ENCODE results near the gene SASH1. TPM values are rescaled to one million over a fixed set of nuclear protein-coding genes. Genes with fewer than 3 reads are reported as not detected.

The SASH1 gene
- total and polyA plus RNA-seq, 9 of the 15 experiments (the other 6 are each of a cell fraction or from before 2014, with no cell fraction given) = 0.35 to 3.5 (median 1.6) TPM

- ChIA-PET POLR2A (no interaction called here), CTCF (ENCODE audit: low intra/inter-chr PET ratio) (no interaction called here)
- peaks cover 13 to 49% of the 10 kb centered on the region in 2 experiments for H3K27me3 ChIP-seq (ENCODE audit: control insufficient read depth in 2 of 2, insufficient read depth in 2 of 2, low read length in 2 of 2)
- no peak overlapping the region for H2AFZ ChIP-seq (ENCODE audit: low read depth, low read length)
- no peaks in the 10 kb centered on the region for H3K4me1 ChIP-seq (replicated peaks in 1 of 2; ENCODE audit: control insufficient read depth in 2 of 2, insufficient read depth in 2 of 2, low read length in 2 of 2)
- no peaks in the 10 kb centered on the region for H3K9me1 ChIP-seq (ENCODE audit: control insufficient read depth, insufficient read depth, low read length)
- no TSS peak for BruUV-seq (replicated peaks)
- H3K27ac ChIP-seq (ENCODE audit: extremely low read depth, low read depth, low read length) = no peak overlapping the region
- intact Hi-C loops (cut with micrococcal nuclease) = no loop called here
- no peak overlapping the region for H3K4me3 ChIP-seq
- no peak overlapping the region for H3K9ac ChIP-seq (ENCODE audit: insufficient read depth in 1 of 2, low read depth in 2 of 2, low read length in 2 of 2)
- in situ Hi-C loops (cut with MboI) = no loop called here
- no peaks in the 10 kb centered on the region for H3K36me3 ChIP-seq (ENCODE audit: control insufficient read depth, insufficient read depth, low read length)
- FAIRE-seq (no peak), DNase-seq (ENCODE audit: extremely low read depth in 1 of 4, low spot score in 3 of 4) (no peak), ATAC-seq (no peak)
- 10% methylated on average over 2 of the region's 2 CpGs for WGBS (ENCODE audit: insufficient coverage, low coverage, missing lambda C conversion rate)
- no peaks in the 10 kb centered on the region for H3K9me3 ChIP-seq (replicated peaks; ENCODE audit: control insufficient read depth, insufficient read depth, low read depth, low read length)
- H3K4me2 ChIP-seq (ENCODE audit: insufficient read depth, low read length) = no peak overlapping the region
- TF ChIP-seq NFXL1 (CRISPR knock-in tag; IDR thresholded peaks at IDR 0.05) = no peak
- TF ChIP-seq GMEB1 (CRISPR knock-in tag; IDR thresholded peaks at IDR 0.05) = no peak
- no peak for TF ChIP-seq NFYB (IDR thresholded peaks at IDR 0.05; ENCODE audit: extremely low read depth, insufficient read length)
- no peak for TF ChIP-seq TARDBP (IDR thresholded peaks at IDR 0.05)
- TF ChIP-seq ZNF165 (CRISPR knock-in tag; IDR thresholded peaks at IDR 0.05; ENCODE audit: borderline replicate concordance) = no peak
- no peak for TF ChIP-seq HNRNPK (IDR thresholded peaks at IDR 0.05; ENCODE audit: low read depth, low read length, poor library complexity, severe bottlenecking)
- TF ChIP-seq ZNF695 (CRISPR knock-in tag; IDR thresholded peaks at IDR 0.05) = no peak
- TF ChIP-seq SRSF9 (IDR thresholded peaks at IDR 0.05; ENCODE audit: borderline replicate concordance, low read depth, low read length) = no peak
- no peak for TF ChIP-seq CBFA2T2 (conservative IDR thresholded peaks at IDR 0.05)
- TF ChIP-seq PBX2 (CRISPR knock-in tag; IDR thresholded peaks at IDR 0.05; ENCODE audit: low read depth) = no peak
- no peak for TF ChIP-seq PBX2 (tag; conservative IDR thresholded peaks at IDR 0.05; ENCODE audit: low read depth)
- TF ChIP-seq JUN (IDR thresholded peaks at IDR 0.05; ENCODE audit: borderline replicate concordance, low read depth, low read length) = no peak
- TF ChIP-seq JUN (CRISPR knock-in tag; IDR thresholded peaks at IDR 0.05; ENCODE audit: borderline replicate concordance) = no peak
- no peaks in the 10 kb centered on the region for H3K79me2 ChIP-seq (ENCODE audit: control insufficient read depth, insufficient read depth, low read length)
- H4K20me1 ChIP-seq (replicated peaks; ENCODE audit: control insufficient read depth, insufficient read depth, low read length) = peaks cover 5% of the 10 kb centered on the region; the same call in 1 of the 2 replicates
Observed at GRCh38 chr6:148370176-148370575, 27.5 kb downstream of the SASH1 start.
